Endothelial cell of umbilical vein (primary cell): ENCODE measurements around the gene OR2V1. TPM values are rescaled to one million over a fixed set of nuclear protein-coding genes. Genes with fewer than 3 reads are reported as not detected.

Experiments used
- BruUV-seq: library from RNA; stranded (reverse); fragments of 400-500 nt; replicated peaks from 2 replicates; lab custom pipeline; 2021; lab: Mats Ljungman, UMichigan
- CTCF ChIA-PET: fragments of 300-600, 350-600 bp; sonication (Branson Sonifier 250); formaldehyde crosslinking; loops from one replicate; lab custom pipeline; 2021; ENCODE audit warnings: antibody characterized with exemption, inconsistent platforms; lab: Charles Lee
- POLR2A ChIA-PET: fragments of 300-600, 350-600 bp; sonication (Branson Sonifier 250); formaldehyde crosslinking; loops from one replicate; lab custom pipeline; 2021; ENCODE audit warnings: antibody characterized with exemption, inconsistent platforms; lab: Charles Lee
- DNase-seq: peaks from one replicate; pipeline ENCODE4 v3.0.0-alpha.2; 2011; ENCODE audit warnings: low read depth, low spot score
- FAIRE-seq: peaks from 2 replicates; lab custom pipeline; 2011; peaks lifted over from hg19 to GRCh38; lab: Jason Lieb, UNC
- H2AFZ ChIP-seq: 2 replicates; pipeline ENCODE4 v1.6.0; 2012; ENCODE audit warnings: low read depth, low read length, control low read depth, inconsistent platforms
- H3K27ac ChIP-seq: 2 replicates; pipeline ENCODE4 v1.5.1; 2011; ENCODE audit warnings: low read depth, mild to moderate bottlenecking, control low read depth, low read length, moderate library complexity; ENCODE audit not compliant: insufficient read depth
- H3K27me3 ChIP-seq, 2 experiments: 2 replicates each; pipeline versions ENCODE4 v1.6.0 to v1.6.1; 2011; ENCODE audit warnings: low read length in 2 of 2, mixed read lengths in 1 of 2; ENCODE audit not compliant: control insufficient read depth in 2 of 2, insufficient read depth in 2 of 2
- H3K36me3 ChIP-seq, 2 experiments: 2 replicates in 1 of 2; 3 replicates in 1 of 2; pipeline ENCODE4 v1.5.1; 2011; ENCODE audit warnings: low read length in 2 of 2, mild to moderate bottlenecking in 1 of 2, moderate library complexity in 1 of 2; ENCODE audit not compliant: control insufficient read depth in 2 of 2, insufficient read depth in 2 of 2; ENCODE audit errors: extremely low read depth in 1 of 2
- H3K4me1 ChIP-seq: 3 replicates; pipeline ENCODE4 v1.5.1; 2011; ENCODE audit warnings: mild to moderate bottlenecking, low read length; ENCODE audit not compliant: control insufficient read depth, insufficient read depth; ENCODE audit errors: extremely low read depth
- H3K4me2 ChIP-seq: 2 replicates; pipeline ENCODE4 v1.6.1; 2011; ENCODE audit warnings: low read length, control low read depth, mixed read lengths; ENCODE audit not compliant: insufficient read depth
- H3K4me3 ChIP-seq, 3 experiments: fragments of 200-600 bp in 1 of 3; sonication (generic), shearing (Covaris generic) in 1 of 3; replicated peaks in 1 of 3; 2 replicates each; pipeline ENCODE4 v1.5.1; 2011 to 2016; ENCODE audit warnings: control low read depth in 3 of 3, low read length in 3 of 3, mild to moderate bottlenecking in 2 of 3, inconsistent platforms in 1 of 3, low read depth in 1 of 3, moderate library complexity in 1 of 3; ENCODE audit not compliant: insufficient read depth in 1 of 3
- H3K79me2 ChIP-seq: 2 replicates; pipeline ENCODE4 v1.6.0; 2012; ENCODE audit warnings: low read length, inconsistent platforms; ENCODE audit not compliant: control insufficient read depth, insufficient read depth
- H3K9ac ChIP-seq: replicated peaks from 2 replicates; pipeline ENCODE3; 2011; ENCODE audit warnings: low read length, control low read depth; ENCODE audit not compliant: insufficient read depth; ENCODE audit errors: extremely low read depth
- H3K9me1 ChIP-seq: replicated peaks from 3 replicates; pipeline ENCODE4 v1.6.0; 2011; ENCODE audit warnings: mild to moderate bottlenecking, low read length; ENCODE audit not compliant: control insufficient read depth, insufficient read depth; ENCODE audit errors: extremely low read depth
- H3K9me3 ChIP-seq: replicated peaks from 2 replicates; pipeline ENCODE4 v1.5.1; 2012; ENCODE audit warnings: low read length, inconsistent platforms; ENCODE audit not compliant: control insufficient read depth, insufficient read depth
- H4K20me1 ChIP-seq: replicated peaks from 2 replicates; pipeline ENCODE3; 2011; ENCODE audit warnings: mild to moderate bottlenecking, low read length; ENCODE audit not compliant: control insufficient read depth, insufficient read depth; ENCODE audit errors: extremely low read depth
- EZH2 ChIP-seq: IDR thresholded peaks from 2 replicates; pipeline ENCODE4 v1.6.1; 2012; ENCODE audit warnings: borderline replicate concordance, low read depth, mild to moderate bottlenecking, moderate library complexity, low read length, inconsistent platforms; ENCODE audit not compliant: severe bottlenecking
- FOS ChIP-seq: IDR thresholded peaks from 2 replicates; pipeline ENCODE4 v1.6.1; 2011; ENCODE audit warnings: mild to moderate bottlenecking, low read length, moderate library complexity, borderline replicate concordance; ENCODE audit not compliant: insufficient read depth
- POLR2A ChIP-seq: IDR thresholded peaks from 2 replicates; pipeline ENCODE4 v1.6.1; 2012; ENCODE audit warnings: low read depth, mild to moderate bottlenecking, control low read depth, low read length
- dilution Hi-C: fragments of 300-500 bp; cut with MboI; formaldehyde crosslinking; loops from one replicate; pipeline ENCODE4 v1.15.0; 2019; ENCODE audit warnings: low sequenced_read_pairs; ENCODE audit not compliant: extremely low pct_ligation_motif_present
- intact Hi-C: fragments of 100-400 bp; cut with micrococcal nuclease; formaldehyde crosslinking; loops from one replicate; pipeline ENCODE4 v1.10.0; 2022
- polyA plus RNA-seq, 4 experiments: library from polyadenylated mRNA; depleted of rRNA in 3 of 4; stranded (reverse) in 3 of 4; unstranded in 1 of 4; fragments of >200 nt; gene quantifications; 2 replicates each; pipeline versions ENCODE4 v1.2.1 to v1.2.3, GENCODE V29; 2011 to 2012; ENCODE audit warnings: missing spikeins in 1 of 4
- total RNA-seq: library from RNA; stranded (reverse); gene quantifications from 2 replicates; pipeline ENCODE4 v1.2.3, GENCODE V29; 2021

The OR2V1 gene
- total and polyA plus RNA-seq, 2 donors (not counting 3 experiments of a cell fraction or from before 2014, with no cell fraction given): not detected

- dilution Hi-C loops (no loop called here), intact Hi-C loops (no loop called here)
- Histone ChIP-seq H3K79me2 (no peaks in the 10 kb centered on the region), H3K27me3 (peaks cover 6 to 10% of the 10 kb centered on the region in 2 experiments), H3K4me2 (no peak overlapping the region), H3K9ac (no peak overlapping the region), H3K27ac (no peak overlapping the region), H3K9me3 (no peaks in the 10 kb centered on the region), H3K4me1 (no peaks in the 10 kb centered on the region), H4K20me1 (no peaks in the 10 kb centered on the region), H3K9me1 (no peaks in the 10 kb centered on the region), H3K36me3 (no peaks in the 10 kb centered on the region), H3K4me3 (no peak overlapping the region), H2AFZ (no peak overlapping the region)
- ChIA-PET CTCF (interaction anchor here (0.6 to 1.0 kb wide), 2 partner anchors 9 to 20 kb away, joined by 3 read pairs; no protein-coding TSS in a partner anchor), POLR2A (no interaction called here)
- no peak for DNase-seq
- BruUV-seq: no TSS peak
- no peak for FAIRE-seq
- TF ChIP-seq FOS: no peak
These were observed 22.3 kb downstream of the OR2V1 start for GRCh38 chr5:181108578-181109165.

GRCh38 chr5:181107699-181108098 is 23.3 kb downstream of the OR2V1 start:
- Histone ChIP-seq H3K4me3 (no peak overlapping the region), H3K36me3 (no peaks in the 10 kb centered on the region), H3K4me2 (no peak overlapping the region), H4K20me1 (no peaks in the 10 kb centered on the region), H3K9me3 (no peaks in the 10 kb centered on the region), H3K4me1 (no peaks in the 10 kb centered on the region), H2AFZ (no peak overlapping the region), H3K79me2 (no peaks in the 10 kb centered on the region), H3K27me3 (peaks cover 4 to 7% of the 10 kb centered on the region in 2 experiments), H3K9me1 (no peaks in the 10 kb centered on the region), H3K27ac (no peak overlapping the region), H3K9ac (no peak overlapping the region)
- CTCF ChIA-PET: no interaction called here
- DNase-seq (no peak), FAIRE-seq (no peak)
- intact Hi-C loops: no loop called here
- dilution Hi-C loops: no loop called here
- BruUV-seq: no TSS peak
- POLR2A ChIA-PET: no interaction called here
- TF ChIP-seq EZH2 (no peak), POLR2A (no peak)
